GM21360 (cell line): ENCODE data around the gene MID2.
"Not testable (repeated sequence)": the region's sequence is repeated elsewhere in the genome, so short reads cannot be mapped to it uniquely, and the experiment has no call there.

Experiments used
- ATAC-seq: cut with Tn5 transposase; IDR thresholded peaks from one replicate; pipeline ENCODE4 v1.9.1; 2021; ENCODE audit warnings: mild to moderate bottlenecking, moderate library complexity; ENCODE audit not compliant: unreplicated experiment

The MID2 gene

DNA sequence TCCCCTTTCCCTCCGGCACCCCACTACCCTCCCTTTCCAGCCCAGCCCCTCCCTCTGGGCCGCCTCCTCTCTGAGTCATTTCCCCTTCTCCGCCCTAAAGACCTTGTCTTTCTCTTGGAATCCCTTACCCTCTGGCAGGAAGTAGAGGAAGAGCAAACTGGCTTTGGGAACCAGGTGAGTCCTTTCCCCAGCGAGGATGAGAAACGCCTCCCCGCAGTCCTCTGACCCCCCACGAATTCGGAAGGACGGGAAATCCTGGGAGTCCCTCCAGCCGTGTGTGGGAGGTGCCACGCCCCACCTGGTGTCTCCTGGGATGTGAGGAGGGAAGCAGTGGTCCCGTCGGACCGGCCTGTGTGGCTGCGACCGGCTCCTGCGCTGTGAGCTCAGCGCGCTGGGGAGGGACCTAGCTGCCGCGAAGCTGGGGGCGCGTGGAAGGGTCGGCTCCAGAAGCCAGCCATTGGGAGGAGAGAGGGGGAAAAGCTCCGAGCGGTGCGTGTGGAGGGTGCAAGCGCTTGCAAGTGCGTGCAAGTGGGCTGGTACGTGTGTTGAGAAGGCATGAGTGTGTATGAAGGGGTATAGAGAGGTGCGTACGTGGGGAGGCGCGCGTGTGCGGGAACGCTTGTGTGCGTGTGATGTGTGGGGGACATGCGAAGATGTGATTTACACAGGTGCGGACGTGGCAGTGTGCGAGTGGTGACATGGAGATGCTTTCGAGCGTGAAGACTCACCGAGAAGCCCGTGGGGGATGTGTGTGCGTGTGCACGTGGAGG is 110.2 kb downstream of the MID2 start:
- ATAC-seq = no peak

DNA sequence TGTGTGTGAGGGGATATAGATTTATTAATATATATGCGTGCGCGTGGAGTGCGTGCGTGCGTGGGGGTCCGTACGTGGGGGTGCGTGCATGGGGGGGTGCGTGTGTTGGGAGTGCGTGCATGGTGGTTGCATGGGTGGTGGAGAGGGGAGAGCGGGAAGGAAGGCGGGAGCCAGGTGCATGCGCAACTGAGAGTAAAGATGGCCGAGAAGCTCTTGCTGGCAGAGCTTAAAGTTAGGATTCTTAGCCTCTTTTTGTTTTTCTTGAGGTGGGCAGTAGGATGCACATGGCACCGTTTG is 110.7 kb downstream of the MID2 start:
- no peak for ATAC-seq

DNA sequence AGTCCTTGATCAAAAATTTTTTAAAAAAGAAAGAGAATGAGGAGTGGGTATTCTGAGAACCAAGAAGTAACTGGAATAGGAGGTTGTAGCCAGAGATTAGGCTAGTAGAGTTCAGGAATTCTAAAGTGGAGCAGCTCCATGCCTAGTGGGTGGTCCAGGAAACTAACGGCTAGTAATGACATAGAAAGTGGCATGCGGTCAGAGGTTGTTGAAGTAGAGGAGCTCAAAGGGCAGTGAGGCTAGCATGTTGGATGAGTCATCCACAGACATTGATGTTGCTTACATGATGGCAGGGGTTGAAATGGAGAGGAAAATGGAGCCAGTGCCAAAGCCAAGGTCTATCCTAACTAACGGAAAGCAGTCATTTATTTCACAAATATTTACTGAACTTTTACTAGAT is 114.4 kb downstream of the MID2 start:
- no peak for ATAC-seq

DNA sequence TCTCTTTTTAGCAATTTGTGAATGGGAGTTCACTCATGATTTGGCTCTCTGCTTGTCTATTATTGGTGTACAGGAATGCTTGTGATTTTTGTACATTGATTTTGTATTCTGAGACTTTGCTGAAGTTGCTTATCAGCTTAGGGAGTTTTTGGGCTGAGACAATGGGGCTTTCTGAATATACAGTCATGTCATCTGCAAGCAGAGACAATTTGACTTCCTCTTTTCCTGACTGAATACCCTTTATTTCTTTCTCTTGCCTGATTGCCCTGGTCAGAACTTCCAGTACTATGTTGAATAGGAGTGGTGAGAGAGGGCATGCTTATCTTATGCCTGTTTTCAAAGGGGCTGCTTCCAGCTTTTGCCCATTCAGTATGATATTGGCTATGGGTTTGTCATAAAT is 129.7 kb downstream of the MID2 start:
- ATAC-seq = not testable (repeated sequence)

DNA sequence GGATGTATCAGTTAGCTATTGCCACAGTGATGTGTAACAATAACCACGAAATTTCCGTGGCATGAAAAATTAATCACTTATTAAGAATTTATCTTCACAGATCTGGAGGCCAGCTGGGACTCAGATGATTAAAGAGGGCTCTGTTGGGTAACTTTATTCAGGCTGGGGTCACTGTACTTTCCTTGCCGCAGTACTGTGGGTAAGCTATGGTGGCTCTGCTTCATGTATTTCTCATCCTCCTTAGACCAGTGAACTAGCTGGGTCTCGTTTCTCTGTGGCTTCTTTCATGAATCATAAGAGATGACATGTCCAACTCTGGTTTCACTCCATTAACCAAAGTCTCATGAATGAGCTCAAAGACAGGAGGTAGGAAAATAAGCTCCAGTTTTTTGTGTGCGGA is 143.0 kb downstream of the MID2 start:
- ATAC-seq = no peak

DNA sequence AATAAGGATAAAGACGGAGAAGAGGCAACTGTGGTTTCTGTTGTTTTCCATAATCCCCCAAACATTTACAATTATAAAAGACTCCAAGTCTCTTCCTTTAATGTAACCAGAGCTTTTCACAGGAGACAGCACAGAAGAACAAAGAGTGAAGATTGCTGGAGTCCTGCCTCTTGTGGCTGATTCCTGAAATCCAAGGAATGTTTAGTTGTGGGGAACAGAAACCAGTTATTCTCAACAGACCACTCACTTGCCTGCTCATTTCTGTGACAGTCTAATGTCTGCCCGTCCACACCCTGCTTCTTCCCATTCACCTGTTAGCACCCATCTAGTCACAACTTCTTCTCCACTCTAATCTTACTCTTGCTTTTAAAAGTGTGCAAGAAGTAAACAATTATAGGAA is 144.4 kb downstream of the MID2 start:
- no peak for ATAC-seq

DNA sequence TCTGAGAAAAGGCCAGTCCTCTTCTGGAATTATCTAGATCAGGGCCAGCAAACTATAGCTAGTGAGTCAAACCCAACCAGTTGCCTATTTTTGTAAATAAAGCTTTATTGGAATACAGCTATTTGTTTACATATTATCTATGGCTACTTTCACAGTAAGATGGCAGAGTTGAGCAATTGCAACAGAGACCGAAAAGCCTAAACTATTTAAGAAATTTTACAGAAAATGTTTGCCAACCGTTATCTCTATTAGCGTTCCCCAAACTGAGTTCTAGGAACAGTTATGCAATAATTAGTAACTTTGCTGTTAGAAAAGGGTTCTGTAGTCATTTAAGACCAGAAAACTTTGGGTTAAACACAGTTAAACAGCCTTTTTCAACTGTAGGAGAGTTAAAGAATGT is 146.0 kb downstream of the MID2 start:
- ATAC-seq = no peak
